Trophoblast cell (in vitro differentiated cells and primary cell): ENCODE results near the gene MIPOL1.

ENCODE experiments used
- DNase-seq, 2 donors: peaks; one replicate each; pipeline ENCODE4 v3.0.0-alpha.2; 2016
- H2AFZ ChIP-seq: 2 replicates; pipeline ENCODE4 v1.6.1; 2013; ENCODE audit warnings: low read length, moderate library complexity, mild to moderate bottlenecking; ENCODE audit not compliant: insufficient read depth, poor library complexity
- H2AK5ac ChIP-seq: 2 replicates; pipeline ENCODE4 v1.6.1; 2013; ENCODE audit warnings: mild to moderate bottlenecking, low read length
- H2BK120ac ChIP-seq: 2 replicates; pipeline ENCODE4 v1.6.1; 2013; ENCODE audit warnings: low read length, mild to moderate bottlenecking, moderate library complexity; ENCODE audit not compliant: insufficient read depth, poor library complexity
- H2BK12ac ChIP-seq: 2 replicates; pipeline ENCODE4 v1.6.1; 2013; ENCODE audit warnings: mild to moderate bottlenecking, low read length, moderate library complexity
- H2BK5ac ChIP-seq: 2 replicates; pipeline ENCODE4 v1.6.1; 2013; ENCODE audit warnings: low read length, low read depth, moderate library complexity, mild to moderate bottlenecking; ENCODE audit not compliant: poor library complexity
- H3K14ac ChIP-seq: 2 replicates; pipeline ENCODE4 v1.6.1; 2013; ENCODE audit warnings: mild to moderate bottlenecking, low read length
- H3K18ac ChIP-seq: 2 replicates; pipeline ENCODE4 v1.6.1; 2013; ENCODE audit warnings: mild to moderate bottlenecking, low read length
- H3K23ac ChIP-seq: 2 replicates; pipeline ENCODE4 v1.6.1; 2013; ENCODE audit warnings: low read length
- H3K27ac ChIP-seq: 2 replicates; pipeline ENCODE4 v1.5.1; 2013; ENCODE audit warnings: low read depth, mild to moderate bottlenecking, inconsistent platforms, low read length, moderate library complexity
- H3K27me3 ChIP-seq: 2 replicates; pipeline ENCODE4 v1.6.1; 2013; ENCODE audit warnings: inconsistent platforms, mild to moderate bottlenecking, low read length, moderate library complexity; ENCODE audit not compliant: insufficient read depth
- H3K36me3 ChIP-seq, 2 experiments: 1 replicate in 1 of 2; 2 replicates in 1 of 2; pipeline ENCODE4 v1.6.1; 2013; ENCODE audit warnings: low read length in 2 of 2, mild to moderate bottlenecking in 2 of 2, moderate library complexity in 1 of 2; ENCODE audit not compliant: insufficient read depth in 2 of 2, control insufficient read depth in 1 of 2
- H3K4ac ChIP-seq: 2 replicates; pipeline ENCODE4 v1.6.1; 2013; ENCODE audit warnings: low read depth, mild to moderate bottlenecking, low read length, moderate library complexity
- H3K4me1 ChIP-seq, 2 experiments: 1 replicate in 1 of 2; 2 replicates in 1 of 2; pipeline ENCODE4 v1.6.1; 2013; ENCODE audit warnings: low read length in 2 of 2, mild to moderate bottlenecking in 2 of 2, moderate library complexity in 1 of 2; ENCODE audit not compliant: insufficient read depth in 2 of 2, control insufficient read depth in 1 of 2
- H3K4me2 ChIP-seq: 2 replicates; pipeline ENCODE4 v1.6.1; 2013; ENCODE audit warnings: inconsistent platforms, mild to moderate bottlenecking, low read length, moderate library complexity
- H3K4me3 ChIP-seq: 2 replicates; pipeline ENCODE4 v1.5.1; 2013; ENCODE audit warnings: mild to moderate bottlenecking, low read depth, low read length, inconsistent platforms
- H3K79me1 ChIP-seq: one replicate; pipeline ENCODE4 v1.6.1; 2013; ENCODE audit warnings: low read length
- H3K79me2 ChIP-seq: 2 replicates; pipeline ENCODE4 v1.6.1; 2013; ENCODE audit warnings: low read length, mild to moderate bottlenecking; ENCODE audit not compliant: control insufficient read depth, insufficient read depth, poor library complexity
- H3K9ac ChIP-seq: 2 replicates; pipeline ENCODE4 v1.6.1; 2013; ENCODE audit warnings: mild to moderate bottlenecking, low read length
- H3K9me3 ChIP-seq: 2 replicates; pipeline ENCODE4 v1.6.1; 2013; ENCODE audit warnings: low read depth, mild to moderate bottlenecking, control low read depth, inconsistent platforms, low read length; ENCODE audit not compliant: insufficient read depth
- H4K12ac ChIP-seq: 2 replicates; pipeline ENCODE4 v1.6.1; 2013; ENCODE audit warnings: low read depth, mild to moderate bottlenecking, low read length, moderate library complexity
- H4K8ac ChIP-seq: 2 replicates; pipeline ENCODE4 v1.6.1; 2013; ENCODE audit warnings: low read depth, mild to moderate bottlenecking, low read length, moderate library complexity
- H4K91ac ChIP-seq: one replicate; pipeline ENCODE4 v1.6.1; 2013; ENCODE audit warnings: low read depth, mild to moderate bottlenecking, low read length, moderate library complexity
- WGBS: extraction: QIAGEN DNeasy Blood & Tissue Kit; methylation state at CpG from one replicate; pipeline ENCODE4 v1.1.7; 2013; ENCODE audit warnings: missing lambda C conversion rate; ENCODE audit not compliant: insufficient read length, insufficient coverage; ENCODE audit errors: extremely low coverage; 5-methylcytosine and 5-hydroxymethylcytosine counted together

The MIPOL1 gene

DNA sequence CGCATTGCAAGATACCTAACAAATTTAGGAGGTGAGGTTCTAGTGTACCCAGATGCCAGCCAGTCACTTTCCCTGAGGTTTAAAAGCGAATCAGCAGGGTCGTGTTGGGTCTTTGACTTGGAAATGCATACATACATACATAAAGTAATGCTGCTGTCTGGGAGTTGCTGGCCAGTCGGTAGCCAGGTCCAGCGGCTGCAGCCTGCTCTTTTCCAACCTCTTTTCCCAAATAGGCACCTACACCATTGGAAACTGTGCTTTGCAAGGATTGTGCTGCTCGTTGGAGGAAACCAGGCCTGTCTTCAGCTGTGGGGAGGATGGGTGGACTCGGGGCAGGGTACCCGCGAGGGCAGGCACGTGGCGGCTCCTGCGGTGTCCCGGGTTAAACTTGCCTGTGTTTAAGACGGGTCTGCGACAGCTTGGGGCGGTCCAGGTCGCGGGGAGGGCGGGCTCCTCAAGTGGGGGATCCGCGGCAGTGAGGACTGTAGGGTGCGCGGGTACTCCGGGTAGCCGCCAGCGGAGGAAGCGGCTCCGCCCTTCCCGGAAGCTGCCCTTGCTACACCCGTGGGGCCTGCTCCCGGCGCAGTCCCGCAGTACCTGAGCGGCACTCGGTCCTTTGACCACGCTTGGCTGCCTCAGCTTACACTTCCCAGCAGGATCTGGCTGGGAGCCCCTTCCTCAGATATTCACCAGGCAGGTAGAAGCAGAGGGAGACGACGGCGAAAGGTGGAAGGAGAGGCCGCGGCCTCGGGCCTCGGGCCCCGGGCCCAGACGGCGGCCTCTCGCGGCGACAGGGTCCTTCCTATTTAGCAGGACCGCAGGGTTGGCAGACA lies 400.4 kb downstream of the MIPOL1 start:
- no CpG with 5 or more reads among the region's 50 CpGs for whole genome bisulfite sequencing

DNA sequence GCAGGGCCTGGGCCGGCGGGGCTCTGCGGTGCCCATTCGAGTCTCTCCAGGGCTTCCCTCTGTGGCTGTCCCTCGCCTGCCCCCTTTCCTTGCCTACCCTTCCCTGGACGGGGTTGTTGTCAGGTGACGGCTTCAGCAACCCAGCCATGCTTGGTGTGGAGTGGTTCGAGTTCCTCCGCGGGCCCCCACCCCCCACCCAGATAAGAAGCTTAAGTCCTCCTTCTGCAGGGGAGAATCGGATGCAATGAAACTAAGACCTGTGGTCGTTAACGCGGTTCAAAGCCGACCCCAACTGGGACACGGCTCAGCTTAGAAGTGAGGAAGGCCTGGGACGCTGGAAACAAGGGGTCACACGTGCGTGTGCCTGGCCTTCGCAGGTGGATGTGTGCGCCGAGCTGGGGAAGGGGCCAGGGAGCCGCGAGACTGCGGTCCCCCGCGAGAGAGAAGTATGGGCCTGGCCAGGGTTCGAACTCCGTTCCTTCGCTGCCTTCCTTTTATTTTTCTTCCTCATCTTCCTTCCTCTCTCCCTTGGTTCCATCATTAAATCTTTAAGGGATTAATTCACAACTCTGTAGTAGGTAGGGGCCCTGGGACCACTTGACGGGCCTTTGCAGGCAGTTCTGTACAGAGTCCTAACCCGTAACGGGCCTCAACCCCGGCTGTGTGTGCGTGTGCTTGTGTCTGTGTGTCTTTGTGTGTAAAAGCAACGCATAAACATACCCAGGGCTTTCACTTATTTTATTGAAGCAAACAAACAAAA lies 401.2 kb downstream of the MIPOL1 start:
- no peak overlapping the region for H3K27ac ChIP-seq
- no peak overlapping the region for H2AK5ac ChIP-seq
- H3K14ac ChIP-seq: no peak overlapping the region
- no peak overlapping the region for H4K12ac ChIP-seq
- no peak overlapping the region for H3K18ac ChIP-seq
- H3K4ac ChIP-seq: no peak overlapping the region
- H2BK120ac ChIP-seq: no peak overlapping the region
- no peaks in the 10 kb centered on the region for H3K79me1 ChIP-seq
- no peak overlapping the region for H3K4me3 ChIP-seq
- no peak overlapping the region for H2AFZ ChIP-seq
- peak overlapping the region; percentile 59 for H3K4me2 ChIP-seq
- H2BK12ac ChIP-seq: no peak overlapping the region
- H3K79me2 ChIP-seq: no peaks in the 10 kb centered on the region
- no peak overlapping the region for H4K8ac ChIP-seq
- H2BK5ac ChIP-seq: no peak overlapping the region
- peaks cover 5% of the 10 kb centered on the region for H3K9me3 ChIP-seq
- H3K27me3 ChIP-seq: peaks cover 68% of the 10 kb centered on the region
- no peaks in the 10 kb centered on the region for H3K36me3 ChIP-seq
- no peak overlapping the region for H3K9ac ChIP-seq
- no CpG with 5 or more reads among the region's 36 CpGs for WGBS
- peaks cover 19 to 20% of the 10 kb centered on the region in 2 experiments for H3K4me1 ChIP-seq
- H3K23ac ChIP-seq: no peak overlapping the region
- no peak for DNase-seq
- H4K91ac ChIP-seq: no peak overlapping the region

More for the DNA sequence above, 400.4 kb downstream of the MIPOL1 start:
- no peak overlapping the region for H2BK12ac ChIP-seq
- H2BK5ac ChIP-seq: no peak overlapping the region
- no peak overlapping the region for H2BK120ac ChIP-seq
- no peak overlapping the region for H3K18ac ChIP-seq
- peaks cover 66% of the 10 kb centered on the region for H3K27me3 ChIP-seq
- H4K8ac ChIP-seq: no peak overlapping the region
- peak overlapping the region; percentile 49 for H2AFZ ChIP-seq
- no peak overlapping the region for H3K4ac ChIP-seq
- H3K4me1 ChIP-seq: peaks cover 19 to 20% of the 10 kb centered on the region in 2 experiments
- no peak for DNase-seq
- H3K23ac ChIP-seq: no peak overlapping the region
- H3K9me3 ChIP-seq: peaks cover 5% of the 10 kb centered on the region
- no peaks in the 10 kb centered on the region for H3K79me1 ChIP-seq
- H3K4me2 ChIP-seq: peak overlapping the region; percentile 59
- no peaks in the 10 kb centered on the region for H3K36me3 ChIP-seq
- no peaks in the 10 kb centered on the region for H3K79me2 ChIP-seq
- H3K27ac ChIP-seq: no peak overlapping the region
- H2AK5ac ChIP-seq: no peak overlapping the region
- H4K91ac ChIP-seq: no peak overlapping the region
- H3K4me3 ChIP-seq: peak overlapping the region; percentile 51
- H3K9ac ChIP-seq: peak overlapping the region; percentile 12
- no peak overlapping the region for H3K14ac ChIP-seq
- no peak overlapping the region for H4K12ac ChIP-seq

DNA sequence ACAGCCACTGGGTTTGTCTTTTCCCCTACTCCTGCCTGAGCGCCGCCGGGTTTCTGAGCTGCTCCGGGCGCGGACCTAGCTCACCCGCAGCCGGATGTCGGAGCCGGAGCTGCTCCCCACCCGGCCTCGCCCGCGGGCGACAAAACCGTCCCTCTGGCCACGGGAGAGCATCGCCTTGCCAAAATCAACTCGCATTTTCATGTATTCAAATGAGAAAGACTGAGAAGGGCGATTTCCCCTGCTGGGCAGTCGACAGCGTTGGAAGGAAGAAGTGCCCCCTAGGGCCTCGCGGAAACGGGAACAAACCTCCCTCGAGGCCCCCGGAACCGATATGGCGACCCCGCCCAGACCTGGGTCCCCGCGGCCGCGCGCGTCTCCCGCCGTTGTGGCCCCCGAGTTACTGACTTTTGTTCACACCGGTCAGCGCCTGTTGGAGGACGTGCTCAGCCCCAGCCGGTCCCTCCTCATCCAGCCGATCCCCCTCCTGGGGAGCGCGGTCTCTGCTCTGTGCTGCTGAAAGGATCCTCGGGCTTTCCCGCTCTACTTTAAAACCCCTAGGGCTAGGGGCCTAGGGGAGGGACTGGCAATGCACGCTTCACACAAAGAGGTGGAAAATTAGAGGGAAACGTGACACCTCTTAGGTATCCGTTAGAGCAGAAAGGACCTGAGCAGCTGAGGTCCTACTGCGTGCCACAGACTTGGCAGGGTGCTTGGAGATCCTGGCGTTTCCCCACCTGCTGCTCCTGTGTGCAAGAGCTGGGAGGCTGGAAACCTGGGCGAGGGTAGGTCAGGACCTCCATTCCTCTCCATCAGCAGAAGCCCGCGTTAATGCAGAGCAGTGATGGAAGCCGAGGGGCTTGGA lies 402.0 kb downstream of the MIPOL1 start:
- peak overlapping the region; percentile 57 for H3K4me2 ChIP-seq
- no peak overlapping the region for H3K9ac ChIP-seq
- no peak overlapping the region for H4K12ac ChIP-seq
- H3K18ac ChIP-seq: no peak overlapping the region
- H3K79me1 ChIP-seq: no peaks in the 10 kb centered on the region
- no peaks in the 10 kb centered on the region for H3K36me3 ChIP-seq
- H3K14ac ChIP-seq: no peak overlapping the region
- no peak overlapping the region for H2BK120ac ChIP-seq
- H3K27ac ChIP-seq: no peak overlapping the region
- H2AK5ac ChIP-seq: no peak overlapping the region
- no peak for DNase-seq
- H4K8ac ChIP-seq: no peak overlapping the region
- H3K23ac ChIP-seq: no peak overlapping the region
- H3K4me1 ChIP-seq: peaks cover 15% of the 10 kb centered on the region in 2 experiments
- no peaks in the 10 kb centered on the region for H3K79me2 ChIP-seq
- H2BK5ac ChIP-seq: no peak overlapping the region
- H3K4ac ChIP-seq: no peak overlapping the region
- H3K27me3 ChIP-seq: peaks cover 63% of the 10 kb centered on the region
- no peak overlapping the region for H4K91ac ChIP-seq
- no peak overlapping the region for H3K4me3 ChIP-seq
- no peak overlapping the region for H2BK12ac ChIP-seq
- no CpG with 5 or more reads among the region's 57 CpGs for WGBS
- H2AFZ ChIP-seq: no peak overlapping the region
- peaks cover 5% of the 10 kb centered on the region for H3K9me3 ChIP-seq
